KOPT-K1 (cell line): ENCODE data around the gene DOK7.

Source experiments
- H3K27ac ChIP-seq: fragments of 200-600 bp; sonication (generic); 2 replicates; pipeline ENCODE4 v1.5.1; 2016; ENCODE audit warnings: antibody characterized with exemption, mild to moderate bottlenecking, low read depth, low read length; ENCODE audit not compliant: poor library complexity, severe bottlenecking
- H3K36me3 ChIP-seq: fragments of 200-600 bp; sonication (generic); 2 replicates; pipeline ENCODE4 v1.5.1; 2017; ENCODE audit warnings: antibody characterized with exemption, mild to moderate bottlenecking, low read length, moderate library complexity; ENCODE audit not compliant: insufficient read depth
- H3K9me3 ChIP-seq: fragments of 200-600 bp; sonication (generic); 2 replicates; pipeline ENCODE4 v1.5.1; 2017; ENCODE audit warnings: antibody characterized with exemption, low read length, mild to moderate bottlenecking; ENCODE audit not compliant: insufficient read depth, poor library complexity, severe bottlenecking

The DOK7 gene

DNA sequence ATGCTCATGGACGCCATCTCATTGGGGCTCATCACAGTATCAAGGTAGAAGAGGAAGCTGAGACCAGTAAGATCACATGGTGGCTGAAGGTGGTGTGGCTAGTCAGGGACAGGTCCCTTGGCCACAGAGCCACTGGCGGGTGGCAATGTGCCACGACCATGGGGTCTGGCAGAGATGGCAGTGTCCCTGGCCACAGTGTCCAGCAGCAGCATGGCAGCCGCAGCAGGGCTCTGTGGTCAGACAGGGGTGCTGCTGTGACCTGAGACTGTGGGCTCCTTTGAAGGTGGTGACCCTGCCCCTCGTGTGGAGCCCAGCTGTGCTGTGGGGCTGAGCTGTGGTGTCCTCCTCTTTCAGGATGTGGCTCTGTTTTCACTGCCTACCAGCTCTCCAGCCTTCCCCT is 2.2 kb upstream of the DOK7 start:
- H3K36me3 ChIP-seq: no peaks in the 10 kb centered on the region
- no peaks in the 10 kb centered on the region for H3K9me3 ChIP-seq
- H3K27ac ChIP-seq: no peak overlapping the region

DNA sequence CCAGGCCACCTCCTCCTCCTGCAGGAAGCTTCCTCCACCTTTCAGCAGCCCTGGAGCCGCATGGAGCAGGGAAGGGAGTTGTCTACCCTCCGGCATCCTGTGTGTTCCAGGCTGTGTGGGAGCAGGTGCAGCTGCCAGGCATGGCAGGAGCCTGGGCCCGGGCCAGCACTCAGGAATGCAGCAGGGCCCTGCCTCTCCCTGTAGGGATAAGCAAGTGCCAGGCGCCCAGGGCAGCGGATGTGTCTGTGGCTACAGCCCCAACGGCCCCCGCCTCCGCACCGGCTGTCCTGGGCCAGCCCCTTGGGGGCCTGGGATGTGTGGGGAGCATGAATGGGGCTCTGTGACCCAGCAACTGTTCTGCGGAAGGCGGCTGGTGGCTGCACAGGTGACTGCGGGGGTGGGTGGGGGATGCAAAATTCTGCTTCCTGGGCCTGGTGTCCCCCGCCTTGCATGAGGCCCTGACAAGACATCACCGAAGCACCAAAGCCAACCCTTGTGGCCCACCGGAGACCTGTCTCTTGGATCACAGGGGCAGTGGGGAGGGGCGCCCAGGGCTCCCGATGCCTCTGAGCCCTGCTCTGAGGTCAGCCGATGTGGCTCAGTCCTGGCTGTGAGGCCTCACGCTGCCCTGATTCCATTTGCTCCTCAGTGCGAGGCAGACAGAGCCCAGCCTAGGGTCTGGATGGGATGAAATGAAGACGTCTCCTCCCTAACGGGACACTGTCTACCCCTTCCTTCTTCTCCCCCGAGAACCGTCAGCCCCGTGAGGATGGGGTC is 1.4 kb upstream of the DOK7 start:
- no peaks in the 10 kb centered on the region for H3K36me3 ChIP-seq
- H3K27ac ChIP-seq: no peak overlapping the region
- H3K9me3 ChIP-seq: no peaks in the 10 kb centered on the region

DNA sequence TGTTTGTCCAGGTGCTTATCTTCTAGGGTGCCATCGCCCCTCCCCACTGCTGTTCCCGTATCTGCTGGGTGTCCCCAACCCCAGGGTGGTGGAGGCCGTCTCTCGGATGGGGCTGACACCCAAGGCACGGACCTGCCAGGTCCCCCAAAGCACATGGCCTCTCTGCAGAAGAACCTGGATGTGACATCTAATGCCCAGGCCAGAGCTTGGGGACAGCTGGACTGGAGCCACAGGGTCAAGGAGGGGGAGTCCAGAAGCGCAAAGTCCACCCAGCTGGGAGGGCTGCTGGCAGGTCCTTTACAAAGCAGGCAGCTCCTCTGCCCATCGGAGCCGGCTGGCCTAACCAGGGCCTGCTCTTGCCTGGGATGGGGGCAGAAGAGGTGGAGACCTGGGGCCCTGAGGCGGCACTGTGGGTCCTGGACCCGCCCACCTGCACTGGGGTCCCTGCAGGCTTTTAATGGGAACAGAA is 751 bp upstream of the DOK7 start:
- no peaks in the 10 kb centered on the region for H3K36me3 ChIP-seq
- no peaks in the 10 kb centered on the region for H3K9me3 ChIP-seq
- H3K27ac ChIP-seq: no peak overlapping the region

DNA sequence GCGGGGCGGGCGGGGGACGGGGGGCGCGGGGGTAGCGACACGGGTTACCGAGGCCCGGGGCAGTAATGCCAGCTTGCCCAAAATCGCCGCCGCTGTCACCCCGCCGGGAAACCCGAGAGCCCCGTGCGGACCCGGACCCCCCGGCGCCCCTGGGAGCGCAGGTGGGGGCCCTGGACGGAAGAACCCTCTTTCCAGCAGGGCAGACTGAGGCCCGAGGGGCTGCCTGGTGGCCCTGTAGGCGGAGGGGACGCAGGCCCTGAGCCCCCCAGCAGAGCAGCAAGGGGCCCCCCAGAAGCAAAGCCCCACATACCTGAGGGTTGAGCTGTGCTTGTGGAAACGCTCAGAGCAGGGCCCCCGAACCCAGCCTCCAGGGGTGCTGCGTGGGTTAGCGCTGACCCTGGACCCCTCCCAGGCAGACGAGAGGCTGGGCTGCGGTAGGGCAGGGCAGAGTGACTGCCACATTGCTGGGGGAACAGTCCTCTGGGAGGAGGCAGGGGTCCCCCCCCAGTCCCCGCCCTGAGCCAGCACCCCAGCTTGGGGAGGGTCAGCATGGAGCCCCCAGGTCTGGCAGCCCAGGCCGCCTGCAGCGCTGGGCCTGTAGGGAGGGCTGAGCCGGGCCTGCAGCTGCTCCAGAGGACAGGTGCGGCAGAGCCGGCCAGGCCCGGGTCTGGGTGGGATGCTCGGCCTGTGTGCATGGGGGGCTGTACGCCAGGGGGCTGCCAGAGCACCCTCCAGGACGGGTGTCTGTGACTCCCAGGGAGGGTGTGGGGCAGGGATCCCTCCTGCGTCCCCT is 646 bp downstream of the DOK7 start:
- no peak overlapping the region for H3K27ac ChIP-seq
- H3K36me3 ChIP-seq: no peaks in the 10 kb centered on the region
- peaks cover 4% of the 10 kb centered on the region for H3K9me3 ChIP-seq

DNA sequence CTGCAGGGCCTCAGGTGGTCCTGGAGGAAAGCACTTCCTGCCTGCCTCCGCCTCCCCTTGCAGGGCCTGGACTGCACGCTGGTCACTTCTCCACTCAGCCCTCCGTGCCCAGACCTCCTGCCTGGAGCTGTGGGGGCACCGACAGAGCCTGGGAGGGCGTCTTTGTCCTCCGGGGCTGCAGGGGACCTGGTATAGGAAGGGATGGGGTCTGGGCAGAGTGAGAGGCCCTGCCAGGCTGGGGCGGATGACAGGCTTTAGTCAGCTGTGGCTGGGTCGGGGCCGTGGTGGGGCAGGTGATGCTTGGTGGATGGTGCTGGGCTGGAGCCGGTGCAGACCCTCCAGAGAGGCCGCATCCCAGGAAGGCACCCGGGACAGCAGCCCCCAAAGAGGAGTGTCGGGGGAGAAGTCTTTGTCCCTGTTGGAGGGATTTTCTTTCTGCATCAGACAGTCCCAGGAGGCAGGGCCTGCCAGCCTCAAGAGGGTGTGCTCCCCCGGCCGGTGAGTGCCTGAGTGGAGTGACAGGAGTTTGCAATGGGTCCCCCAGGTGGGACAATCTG is 1.3 kb downstream of the DOK7 start:
- no peak overlapping the region for H3K27ac ChIP-seq
- H3K36me3 ChIP-seq: no peaks in the 10 kb centered on the region
- peaks cover 4% of the 10 kb centered on the region for H3K9me3 ChIP-seq

DNA sequence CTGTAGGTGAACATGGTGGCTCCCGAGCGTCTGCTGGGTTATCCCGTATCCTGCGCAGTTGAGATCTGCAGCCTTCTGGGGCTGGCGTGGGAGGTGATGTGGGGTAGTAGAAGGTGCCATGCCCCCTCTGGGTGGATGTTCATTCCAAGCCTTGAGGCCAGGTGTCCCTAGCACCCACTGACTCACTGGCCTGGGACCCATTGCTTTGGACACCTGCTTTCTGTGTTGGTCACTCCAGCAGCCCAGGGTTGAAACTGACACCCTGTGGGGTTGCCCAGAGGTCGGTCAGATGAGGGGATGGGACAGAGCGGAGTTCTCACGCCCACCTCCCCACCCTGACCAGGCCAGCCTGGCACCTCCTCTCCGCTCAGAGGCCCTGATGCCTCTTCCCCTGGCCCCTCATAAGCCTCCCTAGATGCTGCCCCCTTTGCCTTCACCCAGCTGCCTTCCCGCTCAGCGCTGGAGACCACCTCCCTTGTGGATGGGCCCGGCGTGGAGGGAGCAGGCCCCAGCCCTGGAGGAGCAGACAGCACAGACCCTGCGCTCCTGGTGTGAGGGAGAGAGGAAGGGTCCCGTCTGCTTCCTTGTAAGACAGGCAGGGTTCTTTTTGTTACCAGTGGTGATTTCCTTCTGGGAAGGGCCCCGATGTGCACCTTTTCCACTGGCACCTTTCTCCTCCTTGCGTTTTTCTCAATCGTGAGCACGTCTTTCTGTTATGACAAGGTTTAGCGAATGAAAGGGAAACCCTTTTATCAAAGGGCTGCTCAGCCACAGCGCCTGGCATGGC is 2.0 kb downstream of the DOK7 start:
- Histone ChIP-seq H3K27ac (no peak overlapping the region), H3K9me3 (peaks cover 4% of the 10 kb centered on the region)

DNA sequence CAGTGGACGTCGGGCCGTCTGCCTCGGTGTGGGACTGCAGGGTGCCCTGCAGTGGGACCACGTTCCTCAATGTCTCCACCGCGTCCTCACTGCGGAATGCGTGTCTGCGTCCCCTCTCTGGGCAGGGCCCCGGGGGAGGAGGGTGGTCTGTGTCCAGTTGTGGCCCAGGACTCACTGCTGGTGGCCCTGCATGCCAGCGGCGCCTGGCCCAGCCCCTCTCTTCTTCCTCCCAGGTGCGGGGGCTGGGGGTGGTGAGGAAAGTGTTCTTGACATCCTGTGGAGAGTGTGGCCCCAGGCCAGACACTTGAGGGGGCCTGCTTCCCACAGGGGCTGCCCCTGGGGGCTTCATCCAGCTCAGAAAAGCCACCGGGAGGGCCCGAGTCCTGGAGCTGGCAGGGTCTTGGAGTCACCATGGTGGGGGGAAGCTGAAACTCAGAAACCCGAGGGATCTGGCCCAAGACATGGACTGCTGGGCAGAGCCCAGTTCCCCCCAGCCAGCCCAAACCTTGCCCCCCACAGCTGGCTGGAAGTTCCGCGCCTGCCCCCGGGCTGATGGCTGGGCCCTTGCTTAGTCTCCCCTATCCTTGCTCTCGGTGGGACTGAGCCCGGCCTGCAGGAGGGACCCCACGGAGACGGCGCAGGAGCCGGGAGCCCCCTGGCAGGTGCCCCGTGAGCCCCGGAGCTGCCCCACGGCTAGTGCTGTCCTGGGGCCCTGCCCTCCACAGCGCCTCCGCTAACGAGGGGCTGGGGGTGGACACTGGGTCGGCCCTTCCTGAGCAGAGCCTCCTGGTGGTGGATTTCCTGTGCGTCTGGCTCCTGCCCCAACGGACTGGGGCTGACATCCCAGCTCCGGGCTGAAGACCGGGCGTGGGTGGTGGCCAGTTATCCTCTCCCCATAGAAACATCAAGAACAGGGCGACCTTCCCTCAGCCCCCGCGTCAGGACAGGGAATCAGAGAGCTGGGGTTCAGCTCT is 2.9 kb downstream of the DOK7 start:
- Histone ChIP-seq H3K9me3 (peaks cover 4% of the 10 kb centered on the region), H3K27ac (no peak overlapping the region), H3K36me3 (no peaks in the 10 kb centered on the region)

More for the DNA sequence above, 2.0 kb downstream of the DOK7 start:
- no peaks in the 10 kb centered on the region for H3K36me3 ChIP-seq

DNA sequence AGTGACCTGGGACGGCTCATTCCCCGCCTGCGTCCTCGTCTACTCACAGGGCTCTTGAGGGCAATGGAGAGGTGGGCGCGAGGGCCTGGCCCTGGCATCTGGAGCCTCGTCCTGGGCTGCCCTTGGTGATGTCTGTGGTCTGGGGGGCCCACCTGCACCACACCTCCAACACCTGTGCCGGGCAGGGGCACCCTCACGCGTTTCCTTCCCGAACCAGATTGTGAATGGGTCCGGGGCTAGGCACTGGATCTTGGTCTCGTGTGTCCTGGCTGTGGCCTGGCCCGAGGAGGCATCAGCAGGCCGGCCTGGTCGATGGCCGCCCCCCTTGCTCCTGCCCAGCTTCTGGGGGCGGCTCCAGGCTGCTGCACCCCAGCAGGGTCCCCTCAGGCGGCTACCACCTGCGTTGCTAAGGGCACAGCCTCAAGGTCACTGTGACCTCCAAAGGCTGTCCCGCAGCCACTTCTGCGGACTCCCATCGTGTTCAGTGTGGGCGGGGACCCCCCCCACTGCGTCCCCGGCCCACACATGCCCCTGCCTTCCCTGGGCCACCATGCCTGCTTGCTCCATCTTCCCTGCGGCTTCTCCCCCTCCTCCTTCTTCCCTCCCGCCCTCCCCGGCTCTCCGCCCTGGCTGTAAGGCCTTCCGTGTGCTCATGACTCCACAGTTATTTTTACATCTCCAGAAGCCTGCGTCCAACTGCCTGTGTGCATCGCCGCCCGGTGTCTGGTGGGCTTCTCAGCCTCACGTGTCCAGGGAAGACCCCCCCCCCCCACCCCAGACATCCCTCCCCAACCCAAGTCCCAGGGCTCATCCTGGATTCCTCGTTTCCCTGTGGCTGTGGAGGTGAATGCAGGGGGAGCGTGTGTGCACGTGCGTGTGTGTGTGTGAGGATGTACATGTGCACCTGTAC is 3.8 kb downstream of the DOK7 start:
- Histone ChIP-seq H3K27ac (no peak overlapping the region), H3K9me3 (peaks cover 4% of the 10 kb centered on the region), H3K36me3 (no peaks in the 10 kb centered on the region)

DNA sequence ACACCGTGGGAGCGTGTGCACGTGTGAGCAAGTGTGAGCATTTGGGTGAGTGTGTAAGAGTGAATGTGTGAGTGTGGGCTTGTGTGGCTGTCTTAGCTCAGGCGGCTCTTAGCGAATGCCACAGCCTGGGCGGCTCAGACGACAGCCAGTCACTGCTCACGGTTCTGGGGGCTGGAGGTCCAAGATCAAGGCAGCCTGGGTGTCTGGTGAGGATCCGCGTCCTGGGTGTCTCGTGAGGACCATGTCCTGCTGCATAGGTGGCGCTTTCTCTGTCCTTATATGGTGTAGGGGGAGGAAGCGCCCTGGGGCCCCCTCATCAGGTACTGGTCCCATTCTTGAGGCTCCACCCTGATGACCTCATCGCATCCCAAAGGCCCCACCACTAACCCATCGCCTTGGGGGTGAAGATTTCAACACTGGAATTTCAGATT is 4.5 kb downstream of the DOK7 start:
- H3K9me3 ChIP-seq: peaks cover 4% of the 10 kb centered on the region
- no peaks in the 10 kb centered on the region for H3K36me3 ChIP-seq
- no peak overlapping the region for H3K27ac ChIP-seq

DNA sequence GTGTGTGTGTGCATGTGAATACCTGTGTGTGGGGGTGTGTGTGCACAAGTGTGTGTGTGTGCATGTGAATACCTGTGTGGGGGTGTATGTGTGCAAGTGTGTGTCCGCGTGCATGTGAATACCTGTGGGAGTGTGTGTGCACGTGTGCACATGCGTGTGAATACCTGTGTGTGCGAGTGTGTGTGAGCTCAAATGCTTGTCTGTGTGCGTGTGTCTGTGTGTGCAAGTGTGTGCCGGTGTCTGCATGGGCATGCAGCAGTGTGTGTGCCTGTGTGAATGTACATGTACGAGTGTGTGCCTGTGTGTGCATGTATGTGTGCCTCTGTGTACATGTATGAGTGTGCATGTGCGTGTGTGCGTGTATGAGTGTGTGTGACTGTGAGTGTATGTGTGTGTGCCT is 5.0 kb downstream of the DOK7 start:
- Histone ChIP-seq H3K9me3 (peaks cover 4% of the 10 kb centered on the region), H3K36me3 (no peaks in the 10 kb centered on the region), H3K27ac (no peak overlapping the region)

DNA sequence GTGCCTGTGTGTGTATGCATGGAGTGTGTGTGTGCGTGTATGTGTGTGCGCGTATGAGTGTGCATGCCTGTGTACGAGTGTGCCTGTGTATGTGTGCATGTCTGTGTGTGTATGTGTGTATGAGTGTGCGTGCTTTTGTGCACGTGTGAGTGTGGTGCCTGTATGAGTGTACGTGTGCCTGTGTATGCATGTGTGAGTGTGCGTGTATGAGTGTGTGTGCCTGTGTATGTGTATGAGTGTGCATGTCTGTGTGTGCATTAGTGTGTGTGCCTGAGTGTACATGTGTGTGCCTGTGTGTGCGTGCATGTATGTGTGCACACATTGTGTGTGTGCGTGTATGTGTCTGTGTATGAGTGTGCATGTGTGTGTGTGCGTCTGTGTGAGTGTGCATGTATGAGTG is 5.7 kb downstream of the DOK7 start:
- Histone ChIP-seq H3K36me3 (no peaks in the 10 kb centered on the region), H3K9me3 (peaks cover 4% of the 10 kb centered on the region), H3K27ac (no peak overlapping the region)

DNA sequence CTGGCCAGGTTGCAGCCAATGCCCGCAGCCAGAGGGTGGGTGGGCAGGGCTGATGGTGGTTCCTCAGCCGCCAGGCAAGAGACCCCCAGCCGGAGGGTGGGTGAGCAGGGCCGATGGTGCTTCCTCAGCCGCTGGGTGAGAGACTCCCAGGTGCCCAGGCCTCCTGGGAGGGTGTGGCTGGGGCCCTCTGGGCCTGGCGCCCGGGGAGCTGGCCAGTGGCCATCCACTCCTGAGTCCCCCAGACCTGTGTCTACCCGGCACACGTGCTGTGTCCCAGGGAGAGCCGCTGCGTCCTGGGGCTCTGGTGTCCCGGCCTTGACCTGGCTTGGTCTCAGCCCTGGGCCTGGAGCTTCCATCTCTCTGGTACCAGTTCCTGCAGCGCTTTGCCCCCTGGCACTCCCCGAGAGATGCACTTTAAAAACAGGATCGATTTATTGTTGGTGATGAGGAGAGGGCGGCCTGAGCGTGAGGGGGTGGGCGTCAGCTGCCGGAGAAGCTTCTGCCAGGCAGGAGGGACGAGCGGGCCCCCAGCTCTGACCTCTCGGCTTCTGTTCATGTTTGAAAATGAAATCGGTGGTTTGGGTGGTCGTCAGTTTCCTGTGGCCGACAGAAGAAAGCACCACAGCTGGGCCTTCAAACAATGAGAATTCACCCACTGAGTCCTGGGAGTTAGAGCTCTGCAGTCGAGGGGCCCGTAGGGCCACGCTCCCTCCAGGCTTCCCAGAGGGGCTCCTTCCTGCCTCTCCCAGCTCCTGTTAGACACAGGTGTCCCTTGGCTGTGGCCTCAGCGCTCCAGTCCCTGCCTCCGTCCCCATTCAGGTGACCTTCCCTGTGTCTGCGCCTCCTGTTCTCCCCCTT is 6.5 kb downstream of the DOK7 start:
- Histone ChIP-seq H3K27ac (no peak overlapping the region), H3K9me3 (peaks cover 4% of the 10 kb centered on the region)

More for the DNA sequence above, 6.5 kb downstream of the DOK7 start:
- H3K36me3 ChIP-seq: no peaks in the 10 kb centered on the region
